K562 (cell line): ENCODE results near the gene PLXND1. TPM values are rescaled to one million over a fixed set of nuclear protein-coding genes. Genes with fewer than 3 reads are reported as not detected.

Experiments
- ATAC-seq: fragments of 200-7000 bp; cut with Tn5 transposase; 3 replicates; pipeline ENCODE4 v1.9.1; 2020; ENCODE audit warnings: moderate library complexity
- Bru-seq: library from RNA; stranded (reverse); fragments of 400-500 nt; gene quantifications from one replicate; lab custom pipeline; 2021; lab: Mats Ljungman, UMichigan
- BruChase-seq, 2 experiments: library from RNA; stranded (reverse); fragments of 400-500 nt; gene quantifications; one replicate each; lab custom pipeline; 2021; lab: Mats Ljungman, UMichigan
- BruUV-seq: library from RNA; stranded (reverse); fragments of 400-500 nt; replicated peaks from 2 replicates; lab custom pipeline; 2021; lab: Mats Ljungman, UMichigan
- CTCF ChIA-PET: fragments of 300-600 bp; formaldehyde crosslinking; extraction: SDS; loops from one replicate; lab custom pipeline; 2021; ENCODE audit warnings: low intra/inter-chr PET ratio; lab: Yijun Ruan, JAX
- POLR2A ChIA-PET: fragments of 300-600, 350-650 bp; sonication (Branson Sonifier 250); formaldehyde crosslinking; extraction: SDS; loops from one replicate; lab custom pipeline; 2021; ENCODE audit warnings: antibody characterized with exemption, inconsistent platforms; lab: Yijun Ruan, JAX
- DNase-seq, 4 experiments: peaks; one replicate each; pipeline versions ENCODE4 v3.0.0 to v3.0.0-alpha.2; 2011 to 2018; ENCODE audit warnings: low spot score in 3 of 4, mixed read lengths in 3 of 4; ENCODE audit errors: extremely low read depth in 1 of 4
- FAIRE-seq: peaks from 2 replicates; lab custom pipeline; 2011; peaks lifted over from hg19 to GRCh38; lab: Jason Lieb, UNC
- H2AFZ ChIP-seq: 2 replicates; pipeline ENCODE4 v1.6.0; 2011; ENCODE audit warnings: low read depth, low read length, control low read depth, inconsistent platforms
- H3K27ac ChIP-seq: fragments of 200-600 bp; 3 replicates; pipeline ENCODE4 v1.8.0; 2011; ENCODE audit warnings: low read depth, mild to moderate bottlenecking, control low read depth, inconsistent platforms, low read length, moderate library complexity, mixed read lengths; ENCODE audit errors: extremely low read depth
- H3K27me3 ChIP-seq, 2 experiments: fragments of 300-600 bp in 1 of 2; 2 replicates in 1 of 2; 3 replicates in 1 of 2; pipeline versions ENCODE4 v1.6.0 to v1.8.0; 2011; ENCODE audit warnings: inconsistent platforms in 2 of 2, low read length in 2 of 2, mild to moderate bottlenecking in 1 of 2, mixed read lengths in 1 of 2, moderate library complexity in 1 of 2; ENCODE audit not compliant: control insufficient read depth in 2 of 2, insufficient read depth in 2 of 2
- H3K36me3 ChIP-seq: fragments of 300-600 bp; 3 replicates; pipeline ENCODE4 v1.8.0; 2011; ENCODE audit warnings: mild to moderate bottlenecking, low read length, inconsistent platforms; ENCODE audit not compliant: control insufficient read depth, insufficient read depth
- H3K4me1 ChIP-seq, 2 experiments: fragments of 200-600 bp in 1 of 2; replicated peaks in 1 of 2; 2 replicates in 1 of 2; 3 replicates in 1 of 2; pipeline versions ENCODE4 v1.5.1 to v1.8.0; 2011; ENCODE audit warnings: inconsistent platforms in 2 of 2, low read length in 2 of 2, mild to moderate bottlenecking in 1 of 2, mixed read lengths in 1 of 2, moderate library complexity in 1 of 2; ENCODE audit not compliant: control insufficient read depth in 2 of 2, insufficient read depth in 2 of 2
- H3K4me2 ChIP-seq: 2 replicates; pipeline ENCODE4 v1.6.1; 2011; ENCODE audit warnings: low read length, control low read depth, inconsistent platforms, mixed read lengths; ENCODE audit not compliant: insufficient read depth
- H3K4me3 ChIP-seq: fragments of 200-600 bp; sonication (generic), shearing (Covaris generic); 2 replicates; pipeline ENCODE4 v1.5.1; 2016; ENCODE audit warnings: control low read depth, inconsistent platforms
- H3K79me2 ChIP-seq: fragments of 200-600 bp; 3 replicates; pipeline ENCODE4 v1.8.0; 2011; ENCODE audit warnings: low read length, inconsistent platforms; ENCODE audit not compliant: control insufficient read depth, insufficient read depth
- H3K9ac ChIP-seq, 2 experiments: 2 replicates each; pipeline versions ENCODE4 v1.6.0 to v1.6.1; 2011; ENCODE audit warnings: low read depth in 2 of 2, low read length in 2 of 2, control low read depth in 1 of 2, inconsistent platforms in 1 of 2, mild to moderate bottlenecking in 1 of 2, mixed read lengths in 1 of 2; ENCODE audit not compliant: insufficient read depth in 1 of 2
- H3K9me1 ChIP-seq: one replicate; pipeline ENCODE4 v1.6.0; 2011; ENCODE audit warnings: inconsistent platforms, mild to moderate bottlenecking, low read length, moderate library complexity; ENCODE audit not compliant: control insufficient read depth, insufficient read depth
- H3K9me3 ChIP-seq: replicated peaks from 2 replicates; pipeline ENCODE4 v1.5.1; 2011; ENCODE audit warnings: low read depth, low read length, inconsistent platforms; ENCODE audit not compliant: control insufficient read depth, insufficient read depth
- H4K20me1 ChIP-seq: replicated peaks from 2 replicates; pipeline ENCODE4 v1.6.1; 2011; ENCODE audit warnings: low read length, inconsistent platforms, mixed read lengths; ENCODE audit not compliant: control insufficient read depth, insufficient read depth
- GATAD2A ChIP-seq: fragments of 450-650 bp; IDR thresholded peaks from 2 replicates; pipeline ENCODE4 v1.6.1; 2017
- HDAC2 ChIP-seq: fragments of 450-650 bp; IDR thresholded peaks from 2 replicates; pipeline ENCODE4 v1.6.1; 2016; ENCODE audit warnings: mild to moderate bottlenecking
- MEF2A ChIP-seq: IDR thresholded peaks from 2 replicates; pipeline ENCODE4 v1.6.1; 2011; ENCODE audit warnings: low read depth, mild to moderate bottlenecking, low read length, moderate library complexity; ENCODE audit not compliant: control insufficient read depth
- MTA2 ChIP-seq: fragments of 450-650 bp; IDR thresholded peaks from 2 replicates; pipeline ENCODE4 v1.6.1; 2016; ENCODE audit warnings: low read depth
- PCBP2 ChIP-seq: fragments of 200-400 bp; formaldehyde crosslinking; IDR thresholded peaks from 2 replicates; pipeline ENCODE4 v1.6.1; 2018; ENCODE audit warnings: low read length, low read depth, mild to moderate bottlenecking, moderate library complexity; ENCODE audit not compliant: poor library complexity, severe bottlenecking
- VEZF1 ChIP-seq: fragments of 200-800 bp; sonication (Bioruptor generic); IDR thresholded peaks from 2 replicates; pipeline ENCODE4 v1.6.1; 2017; ENCODE audit warnings: missing genetic modification characterization, missing compliant biosample characterization
- ZBTB7A ChIP-seq: IDR thresholded peaks from 2 replicates; pipeline ENCODE4 v1.6.1; 2011; ENCODE audit warnings: low read depth, mild to moderate bottlenecking, low read length, moderate library complexity, borderline replicate concordance; ENCODE audit not compliant: control insufficient read depth
- ZC3H4 ChIP-seq: sonication (generic); formaldehyde crosslinking; IDR thresholded peaks from 2 replicates; pipeline ENCODE4 v1.9.0; 2021; ENCODE audit warnings: missing genetic modification reagents, borderline replicate concordance
- ZMIZ1 ChIP-seq, 2 experiments: fragments of 150-350 bp in 1 of 2; IDR thresholded peaks; 2 replicates each; pipeline ENCODE4 v1.6.1; 2012 to 2016; ENCODE audit warnings: low read depth in 2 of 2, low read length in 2 of 2, mild to moderate bottlenecking in 1 of 2, moderate library complexity in 1 of 2
- WGBS: fragments of 100-300 bp; shearing (Covaris generic); methylation state at CpG from one replicate; pipeline ENCODE4 v1.1.6; 2016; ENCODE audit warnings: low coverage, mixed read lengths; ENCODE audit not compliant: insufficient coverage; ENCODE audit errors: missing lambda C conversion rate; 5-methylcytosine and 5-hydroxymethylcytosine counted together
- in situ Hi-C: fragments of 300-500 bp; cut with MboI; formaldehyde crosslinking; loops from 4 replicates; pipeline ENCODE4 v1.15.0; 2018; ENCODE audit warnings: inconsistent platforms, mixed read lengths
- intact Hi-C: fragments of 100-400 bp; cut with micrococcal nuclease; formaldehyde crosslinking; loops from 2 replicates; pipeline ENCODE4 v1.14.2; 2022
- long read RNA-seq, 3 experiments: library from polyadenylated mRNA in 2 of 3; library from RNA in 1 of 3; unstranded in 2 of 3; stranded (forward) in 1 of 3; transcript quantifications; one replicate each; pipeline ENCODE4 v2.0.0, GENCODE V29; 2019 to 2022
- polyA minus RNA-seq, 3 experiments: library from RNA; depleted of rRNA, polyadenylated mRNA; stranded (reverse); fragments of >200 nt; gene quantifications; 2 replicates each; pipeline ENCODE4 v1.2.3, GENCODE V29; 2011
- polyA plus RNA-seq, 8 experiments: library from polyadenylated mRNA; depleted of rRNA in 4 of 8; stranded (reverse) in 5 of 8; unstranded in 3 of 8; fragments of >200 nt; fragmentation: Nextera tagmentation in 2 of 8; fragmentation: Illumina TruSeq in 1 of 8; extraction: Ambion mirVana in 2 of 8; extraction: Trizol in 1 of 8; gene quantifications; 2 replicates each; pipeline versions ENCODE4 v1.2.1 to v1.2.3, GENCODE V29; 2011 to 2014; ENCODE audit warnings: inconsistent platforms in 1 of 8, missing spikeins in 1 of 8
- total RNA-seq, 7 experiments: library from RNA; depleted of rRNA in 6 of 7; stranded (reverse); fragments of >200 nt in 6 of 7; fragmentation: Illumina TruSeq in 2 of 7; extraction: Trizol in 2 of 7; gene quantifications; 2 replicates each; pipeline versions ENCODE4 v1.2.1 to v1.2.3, GENCODE V29; 2011 to 2021; ENCODE audit warnings: low replicate concordance in 1 of 7

PLXND1 gene
- 63.2 and 146 TPM in 2 replicates for total RNA-seq (2011; cell fraction: chromatin; rRNA removed; ENCODE audit: low replicate concordance)
- 60.7 and 67.2 TPM in 2 replicates for total RNA-seq (2011; cell fraction: nucleolus; rRNA removed)
- 60.1 and 91.1 TPM in 2 replicates for total RNA-seq (2011; cell fraction: nucleoplasm; rRNA removed)
- total RNA-seq (2014; rRNA removed) = 10.6 and 17.2 TPM in 2 replicates
- total RNA-seq (2014; rRNA removed; fragmentation: Illumina TruSeq; extraction: Trizol) = 8.4 and 11.2 TPM in 2 replicates
- total RNA-seq (2015; rRNA removed; fragmentation: Illumina TruSeq; extraction: Trizol) = 18.6 and 18.8 TPM in 2 replicates
- 28.1 and 28.2 TPM in 2 replicates for total RNA-seq (2021)
- polyA plus RNA-seq (2011; rRNA removed) = 14.0 and 18.1 TPM in 2 replicates
- polyA plus RNA-seq (2011; cell fraction: cytosol; rRNA removed) = 16.9 and 18.1 TPM in 2 replicates
- polyA plus RNA-seq (2011; cell fraction: nucleus; rRNA removed) = 98.5 and 119 TPM in 2 replicates
- polyA plus RNA-seq (2012) = 27.6 and 28.7 TPM in 2 replicates
- polyA plus RNA-seq (2014; fragmentation: Illumina TruSeq; extraction: Trizol) = 28.8 and 33.3 TPM in 2 replicates
- under 1 TPM; 0.34 to 0.70 TPM for polyA plus RNA-seq (2014; fragmentation: Nextera tagmentation; extraction: Ambion mirVana)
- 24.8 and 24.9 TPM in 2 replicates for polyA plus RNA-seq (2014; rRNA removed)
- polyA minus RNA-seq (2011; rRNA and poly(A)+ RNA removed) = 10.0 and 13.0 TPM in 2 replicates
- 16.8 and 20.7 TPM in 2 replicates for polyA minus RNA-seq (2011; cell fraction: cytosol; rRNA and poly(A)+ RNA removed)
- polyA minus RNA-seq (2011; cell fraction: nucleus; rRNA and poly(A)+ RNA removed) = 24.2 and 31.4 TPM in 2 replicates
- Bru-seq, nascent RNA = percentile 57 among the genes with signal in this experiment
- percentile 48 among the genes with signal in this experiment for BruChase-seq, experiment 1, labeled RNA remaining after a 2-hour chase
- BruChase-seq, experiment 2, labeled RNA remaining after a 6-hour chase = percentile 51 among the genes with signal in this experiment
- long read RNA-seq, experiment 1, partial matches to known transcripts = 28 of 43 reads
- long read RNA-seq, experiment 1, other reads (novel, unspliced or antisense) = 11 of 43 reads
- long read RNA-seq, experiment 2, full-length matches to known transcripts = 2 of 9 reads
- long read RNA-seq, experiment 2, partial matches to known transcripts = 5 of 9 reads
- long read RNA-seq, experiment 2, other reads (novel, unspliced or antisense) = 2 of 9 reads
- long read RNA-seq, experiment 3 = 0 reads

- CTCF ChIA-PET = no interaction called here
- ATAC-seq (peak; percentile 73), DNase-seq (peak; percentile 73 to 96 (median 92)), FAIRE-seq (no peak)
- Histone ChIP-seq H3K79me2 (peaks cover 42% of the 10 kb centered on the region), H4K20me1 (peaks cover 16% of the 10 kb centered on the region; the same call in 1 of the 2 replicates), H3K4me3 (peak within 1 kb of the TSS; percentile 48), H3K9ac (peak within 1 kb of the TSS; percentile 46 to 92), H3K9me1 (no peaks in the 10 kb centered on the region), H3K4me2 (peak within 1 kb of the TSS; percentile 78), H3K9me3 (no peaks in the 10 kb centered on the region), H2AFZ (peak within 1 kb of the TSS; percentile 76), H3K27me3 (no peaks in the 10 kb centered on the region), H3K4me1 (peaks cover 30 to 79% of the 10 kb centered on the region in 2 experiments; a peak in 4 of 5 replicates), H3K36me3 (peaks cover 3% of the 10 kb centered on the region; the same call in 2 of the 3 replicates), H3K27ac (peak within 1 kb of the TSS; percentile 76)
- no CpG with 5 or more reads among the region's 96 CpGs for WGBS
- BruUV-seq = no TSS peak
- intact Hi-C loops = loop anchor here (10.0 kb wide), 1 partner anchor 222 kb away; no protein-coding TSS in a partner anchor
- in situ Hi-C loops = no loop called here
- POLR2A ChIA-PET = no interaction called here
- peak; percentile 79 for TF ChIP-seq VEZF1 (CRISPR knock-in tag)
- TF ChIP-seq ZMIZ1 (IDR thresholded peaks at IDR 0.05; ENCODE audit: low read depth in 2 of 2, low read length in 2 of 2) = no peak
- TF ChIP-seq MEF2A = no peak
- TF ChIP-seq HDAC2 = peak; percentile 40; the same call in 1 of the 2 replicates
- peak; percentile 83; the same call in 1 of the 2 replicates for TF ChIP-seq ZBTB7A
- peak; percentile 21; the same call in 1 of the 2 replicates for TF ChIP-seq MTA2
- no peak for TF ChIP-seq PCBP2
- TF ChIP-seq GATAD2A = peak; percentile 85
- TF ChIP-seq ZC3H4 (CRISPR knock-in tag) = no peak
Measured at GRCh38 chr3:129606636-129607390, at the start of gene PLXND1. PLXND1 (minus strand) TSS chr3:129606676; CDS start chr3:129606639, 37 bp downstream.
